ENCODE results near the gene PFN3. TPM values are rescaled to one million over a fixed set of nuclear protein-coding genes. Genes with fewer than 3 reads are reported as not detected.

Gene PFN3
- total and polyA plus RNA-seq, 11 donors: not detected

- Histone ChIP-seq H3K4me3 (peak overlapping the region in 8 of 12 donors; percentile 73 to 100 (median 92)), H3K4me1 (peaks cover 2 to 70% (median 37%) of the 10 kb centered on the region in 12 donors), H3K36me3 (peaks cover 0 to 24% (median 11%) of the 10 kb centered on the region in 9 donors), H3K9me3 (no peaks in the 10 kb centered on the region), H3K27me3 (no peaks in the 10 kb centered on the region), H3K27ac (peak overlapping the region in 5 of 12 donors; percentile 46 to 95 (median 89))
- TF ChIP-seq POLR2A (IDR thresholded peaks at IDR 0.05) (no peak), CTCF (IDR thresholded peaks at IDR 0.05) (no peak)
- no peak for ATAC-seq
- intact Hi-C loops (cut with DNase I): loop anchor here in 1 of 10 donors (2.0 kb wide), 1 partner anchor 27 kb away; no protein-coding TSS in a partner anchor
- no peak for DNase-seq
- WGBS, 4 donors: 75 to 92% (median 83%) methylated on average over 7 to 11 of the region's 11 CpGs
Observed at GRCh38 chr5:177427919-177428573, 27.6 kb upstream of the PFN3 start.

GRCh38 chr5:177427211-177427822 is 26.9 kb upstream of the PFN3 start:
- Histone ChIP-seq H3K4me3 (peak overlapping the region; percentile 73 to 100 (median 92)), H3K4me1 (peaks cover 2 to 63% (median 36%) of the 10 kb centered on the region in 12 donors), H3K9me3 (no peaks in the 10 kb centered on the region), H3K36me3 (peaks cover 0 to 16% (median 6%) of the 10 kb centered on the region in 9 donors), H3K27me3 (no peaks in the 10 kb centered on the region), H3K27ac (peak overlapping the region in 11 of 12 donors; percentile 61 to 95 (median 87))
- no peak for ATAC-seq
- DNase-seq: no peak
- TF ChIP-seq CTCF (IDR thresholded peaks at IDR 0.05): no peak
- no peak for TF ChIP-seq POLR2A (IDR thresholded peaks at IDR 0.05)
- intact Hi-C loops (cut with DNase I): loop anchor here in 1 of 10 donors (2.0 kb wide), 1 partner anchor 27 kb away; no protein-coding TSS in a partner anchor
- 7 to 22% (median 18%) methylated on average over 9 to 11 of the region's 11 CpGs for WGBS, 4 donors

GRCh38 chr5:177426566-177427210 is 26.2 kb upstream of the PFN3 start, which contains the start of gene GRK6:
Gene GRK6, plus strand, starts transcription at chr5:177426676. Its CDS starts 170 bp downstream, at chr5:177426846.
- peak within 1 kb of the TSS; percentile 73 to 100 (median 92) for H3K4me3 ChIP-seq
- intact Hi-C loops (cut with DNase I): loop anchor here in 2 of 10 donors (1.0 to 2.0 kb wide), 3 partner anchors 28 to 71 kb away; partner anchors contain the start of gene PDLIM7 (in 1 of the 2)
- no peak for TF ChIP-seq POLR2A (IDR thresholded peaks at IDR 0.05)
- no peak for TF ChIP-seq CTCF (IDR thresholded peaks at IDR 0.05)

More at GRCh38 chr5:177426566-177427210, 26.2 kb upstream of the PFN3 start, which contains the start of gene GRK6:
- peak within 1 kb of the TSS; percentile 77 to 98 (median 94) for H3K27ac ChIP-seq
- peaks cover 0 to 57% (median 30%) of the 10 kb centered on the region in 12 donors for H3K4me1 ChIP-seq
- no peaks in the 10 kb centered on the region for H3K9me3 ChIP-seq
- 0 to 1% (median 1%) methylated on average over 8 to 82 of the region's 82 CpGs for WGBS, 4 donors
- H3K27me3 ChIP-seq: no peaks in the 10 kb centered on the region
- DNase-seq (peak; percentile 42 to 78 (median 66)), ATAC-seq (no peak)
- H3K36me3 ChIP-seq: peaks cover 0 to 10% (median 0%) of the 10 kb centered on the region in 9 donors
